Measurements from ENCODE around the gene GSC. TPM values are rescaled to one million over a fixed set of nuclear protein-coding genes. Genes with fewer than 3 reads are reported as not detected.
"Not testable (repeated sequence)": the region's sequence is repeated elsewhere in the genome, so short reads cannot be mapped to it uniquely, and the experiment has no call there.

Gene GSC
- total RNA-seq, 1 donor from 2014 or later: not detected

GRCh38 chr14:94747739-94748138 is 22.2 kb downstream of the GSC start:
- H3K27me3 Mint-ChIP-seq (ENCODE audit: unreplicated experiment): no peaks in the 10 kb centered on the region
- H3K27ac Mint-ChIP-seq (ENCODE audit: unreplicated experiment): no peak overlapping the region
- no peak for DNase-seq (ENCODE audit: low spot score)
- no peak for TF ChIP-seq CTCF (IDR thresholded peaks at IDR 0.05; ENCODE audit: unreplicated experiment)
- H3K36me3 Mint-ChIP-seq (ENCODE audit: low read depth, unreplicated experiment): no peaks in the 10 kb centered on the region
- H3K4me1 Mint-ChIP-seq (ENCODE audit: unreplicated experiment): no peaks in the 10 kb centered on the region
- H3K4me3 Mint-ChIP-seq (ENCODE audit: unreplicated experiment): no peak overlapping the region
- no peaks in the 10 kb centered on the region for H3K9me3 Mint-ChIP-seq (ENCODE audit: unreplicated experiment)

- H3K4me1 Mint-ChIP-seq (ENCODE audit: unreplicated experiment); DNase-seq (ENCODE audit: low spot score); H3K9me3 Mint-ChIP-seq (ENCODE audit: unreplicated experiment); H3K27me3 Mint-ChIP-seq (ENCODE audit: unreplicated experiment); H3K36me3 Mint-ChIP-seq (ENCODE audit: low read depth, unreplicated experiment); H3K27ac Mint-ChIP-seq (ENCODE audit: unreplicated experiment); H3K4me3 Mint-ChIP-seq (ENCODE audit: unreplicated experiment): not testable (repeated sequence)
Measured at GRCh38 chr14:94747153-94747552, 22.8 kb downstream of the GSC start.

- peaks cover 3% of the 10 kb centered on the region for H3K4me1 Mint-ChIP-seq (ENCODE audit: unreplicated experiment)
- H3K27ac Mint-ChIP-seq (ENCODE audit: unreplicated experiment): no peak overlapping the region
- TF ChIP-seq CTCF (IDR thresholded peaks at IDR 0.05; ENCODE audit: unreplicated experiment): no peak
- H3K4me3 Mint-ChIP-seq (ENCODE audit: unreplicated experiment): no peak overlapping the region
- no peaks in the 10 kb centered on the region for H3K36me3 Mint-ChIP-seq (ENCODE audit: low read depth, unreplicated experiment)
- no peak for DNase-seq (ENCODE audit: low spot score)
- H3K9me3 Mint-ChIP-seq (ENCODE audit: unreplicated experiment): no peaks in the 10 kb centered on the region
- H3K27me3 Mint-ChIP-seq (ENCODE audit: unreplicated experiment): peaks cover 3% of the 10 kb centered on the region
Measured at GRCh38 chr14:94746131-94746530, 23.8 kb downstream of the GSC start.

- no peaks in the 10 kb centered on the region for H3K36me3 Mint-ChIP-seq (ENCODE audit: low read depth, unreplicated experiment)
- H3K27me3 Mint-ChIP-seq (ENCODE audit: unreplicated experiment): peaks cover 3% of the 10 kb centered on the region
- no peak overlapping the region for H3K27ac Mint-ChIP-seq (ENCODE audit: unreplicated experiment)
- no peak for DNase-seq (ENCODE audit: low spot score)
- H3K4me3 Mint-ChIP-seq (ENCODE audit: unreplicated experiment): no peak overlapping the region
- H3K4me1 Mint-ChIP-seq (ENCODE audit: unreplicated experiment): peaks cover 3% of the 10 kb centered on the region
- no peaks in the 10 kb centered on the region for H3K9me3 Mint-ChIP-seq (ENCODE audit: unreplicated experiment)
- TF ChIP-seq CTCF (IDR thresholded peaks at IDR 0.05; ENCODE audit: unreplicated experiment): no peak
Measured at GRCh38 chr14:94738751-94739150, 31.2 kb downstream of the GSC start.

- Mint-ChIP-seq H3K36me3 (ENCODE audit: low read depth, unreplicated experiment) (no peaks in the 10 kb centered on the region), H3K4me1 (ENCODE audit: unreplicated experiment) (peaks cover 3% of the 10 kb centered on the region), H3K4me3 (ENCODE audit: unreplicated experiment) (no peak overlapping the region), H3K27me3 (ENCODE audit: unreplicated experiment) (peaks cover 3% of the 10 kb centered on the region), H3K27ac (ENCODE audit: unreplicated experiment) (no peak overlapping the region), H3K9me3 (ENCODE audit: unreplicated experiment) (no peaks in the 10 kb centered on the region)
- TF ChIP-seq CTCF (IDR thresholded peaks at IDR 0.05; ENCODE audit: unreplicated experiment): no peak
- no peak for DNase-seq (ENCODE audit: low spot score)
Measured at GRCh38 chr14:94738097-94738496, 31.8 kb downstream of the GSC start.

- Mint-ChIP-seq H3K4me1 (ENCODE audit: unreplicated experiment) (no peaks in the 10 kb centered on the region), H3K4me3 (ENCODE audit: unreplicated experiment) (no peak overlapping the region), H3K9me3 (ENCODE audit: unreplicated experiment) (no peaks in the 10 kb centered on the region), H3K27me3 (ENCODE audit: unreplicated experiment) (no peaks in the 10 kb centered on the region), H3K36me3 (ENCODE audit: low read depth, unreplicated experiment) (no peaks in the 10 kb centered on the region), H3K27ac (ENCODE audit: unreplicated experiment) (no peak overlapping the region)
- no peak for TF ChIP-seq CTCF (IDR thresholded peaks at IDR 0.05; ENCODE audit: unreplicated experiment)
- DNase-seq (ENCODE audit: low spot score): no peak
Measured at GRCh38 chr14:94728950-94729349, 41.0 kb downstream of the GSC start.

GRCh38 chr14:94728440-94728839 is 41.5 kb downstream of the GSC start:
- H3K36me3 Mint-ChIP-seq (ENCODE audit: low read depth, unreplicated experiment); H3K27me3 Mint-ChIP-seq (ENCODE audit: unreplicated experiment); DNase-seq (ENCODE audit: low spot score); H3K4me3 Mint-ChIP-seq (ENCODE audit: unreplicated experiment); H3K4me1 Mint-ChIP-seq (ENCODE audit: unreplicated experiment); H3K9me3 Mint-ChIP-seq (ENCODE audit: unreplicated experiment); H3K27ac Mint-ChIP-seq (ENCODE audit: unreplicated experiment): not testable (repeated sequence)

- H3K4me1 Mint-ChIP-seq (ENCODE audit: unreplicated experiment); H3K27ac Mint-ChIP-seq (ENCODE audit: unreplicated experiment); H3K9me3 Mint-ChIP-seq (ENCODE audit: unreplicated experiment); H3K36me3 Mint-ChIP-seq (ENCODE audit: low read depth, unreplicated experiment); H3K27me3 Mint-ChIP-seq (ENCODE audit: unreplicated experiment); H3K4me3 Mint-ChIP-seq (ENCODE audit: unreplicated experiment); DNase-seq (ENCODE audit: low spot score): not testable (repeated sequence)
Measured at GRCh38 chr14:94726649-94727048, 43.3 kb downstream of the GSC start.
